Endometrium (tissue), 2 donors: ENCODE measurements around the gene NXPH3.
"Not testable (repeated sequence)": the region's sequence is repeated elsewhere in the genome, so short reads cannot be mapped to it uniquely, and the experiment has no call there.

ENCODE experiments used
- FAIRE-seq: peaks from 2 replicates; lab custom pipeline; 2012; peaks lifted over from hg19 to GRCh38; lab: Jason Lieb, UNC
- donor health status: control.
- donor health status: control.

Gene NXPH3

DNA sequence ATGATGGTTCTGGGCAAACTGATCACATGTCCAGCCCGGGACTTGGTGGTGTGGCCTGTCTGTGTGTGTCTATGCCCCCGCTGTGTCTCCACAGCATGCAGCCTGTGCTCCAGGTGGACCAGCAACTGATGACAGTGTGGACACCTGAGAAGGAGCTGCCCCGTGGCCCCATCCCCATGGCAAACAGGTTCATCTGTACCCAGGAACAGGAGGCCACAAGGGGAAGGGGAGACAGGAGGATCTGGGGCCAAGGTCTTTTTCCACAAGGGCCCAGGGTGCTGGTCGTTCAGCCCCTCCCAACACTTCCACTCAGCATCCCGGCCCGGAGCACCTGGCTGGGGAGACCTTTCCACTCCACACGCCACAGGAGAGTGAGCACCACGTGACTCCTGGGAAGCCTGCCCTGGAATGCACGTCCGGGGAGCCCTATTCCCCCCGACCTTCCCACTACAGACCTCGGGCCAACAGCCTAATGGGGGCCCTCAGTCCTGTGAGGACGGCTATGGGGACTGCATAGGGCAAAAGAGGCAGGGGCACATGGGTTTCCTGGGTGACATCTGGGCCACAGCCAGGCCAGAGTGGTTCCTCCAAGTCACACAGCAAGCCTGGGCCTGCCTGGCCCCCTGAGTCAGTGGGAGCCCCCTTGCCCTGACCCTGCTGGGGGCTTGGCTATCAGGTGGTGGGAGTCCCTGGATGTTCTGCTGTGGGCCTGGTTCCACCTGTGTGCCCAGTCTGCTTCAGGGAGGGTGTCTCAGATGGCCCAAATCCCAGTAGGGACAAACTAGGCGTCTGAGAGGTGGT is 20.8 kb upstream of the NXPH3 start:
- no peak for FAIRE-seq

DNA sequence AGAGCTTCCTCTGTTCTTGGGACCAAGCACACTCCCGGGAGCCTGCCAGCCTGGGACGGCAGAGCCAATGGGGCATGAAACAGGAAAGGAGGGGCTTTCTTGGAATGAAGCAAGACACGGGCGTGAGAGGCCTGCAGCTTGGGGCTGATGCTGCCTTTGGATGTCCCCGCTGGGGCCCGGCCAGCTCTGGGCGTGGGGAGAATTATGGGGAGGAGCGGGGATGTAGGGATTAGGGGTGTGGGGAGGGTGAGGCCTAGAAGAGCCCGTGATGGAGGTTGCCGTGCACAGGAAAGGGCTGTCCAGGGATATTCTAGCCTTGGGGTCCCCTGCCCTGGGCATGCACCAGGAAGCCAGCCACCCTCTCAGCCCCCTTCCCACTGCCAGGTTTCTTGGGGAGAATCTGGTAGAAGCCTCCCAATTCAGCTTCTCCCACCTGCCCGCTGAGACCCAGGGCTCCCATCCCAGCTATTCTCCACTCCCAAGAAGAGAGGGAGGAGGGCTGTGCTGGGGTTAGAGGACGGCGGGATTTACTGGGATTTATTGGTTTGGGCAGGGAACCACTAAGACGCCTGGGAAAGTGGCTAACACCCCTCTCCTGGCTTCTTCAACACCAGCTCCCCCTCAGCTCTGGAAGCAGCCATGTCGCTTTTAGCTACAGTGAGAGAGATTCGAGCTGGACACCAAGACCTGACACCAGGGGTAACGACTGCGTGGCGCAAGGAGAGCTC is 20.0 kb upstream of the NXPH3 start:
- no peak for FAIRE-seq

DNA sequence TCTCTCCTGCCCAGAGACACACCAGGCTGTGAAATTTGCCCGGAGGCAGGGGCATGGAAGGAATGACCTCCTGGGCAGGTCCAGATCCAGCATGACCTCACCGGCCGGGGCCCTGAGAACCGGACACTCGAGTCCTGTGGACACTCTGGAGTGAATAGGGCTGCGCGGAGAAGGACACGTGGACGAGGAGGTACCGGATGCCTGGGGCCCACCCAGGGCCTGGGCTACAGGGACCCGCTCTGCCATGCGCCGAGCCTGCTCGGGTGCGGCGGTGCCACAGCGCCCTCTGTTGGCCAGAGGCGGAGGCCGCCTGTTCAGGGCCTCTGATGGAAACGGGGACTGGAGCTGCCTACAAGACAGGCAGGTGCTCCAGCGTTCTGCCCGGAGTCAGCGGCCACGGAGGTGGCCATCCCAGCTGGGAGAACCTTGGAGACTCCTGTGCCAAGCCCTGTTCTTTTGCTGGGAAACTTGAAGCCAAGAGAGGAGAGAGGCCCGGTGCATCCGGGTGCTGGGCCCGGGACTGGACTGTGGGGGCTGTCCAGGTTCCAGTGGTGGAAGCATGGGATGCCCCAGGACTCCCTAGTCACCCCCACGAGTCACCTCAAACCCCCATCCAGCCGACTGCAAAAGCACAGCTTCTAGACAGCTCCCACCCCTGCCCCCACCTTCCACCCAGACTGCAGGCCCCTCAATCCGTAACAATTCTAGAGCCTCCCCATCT is 19.3 kb upstream of the NXPH3 start:
- no peak for FAIRE-seq

DNA sequence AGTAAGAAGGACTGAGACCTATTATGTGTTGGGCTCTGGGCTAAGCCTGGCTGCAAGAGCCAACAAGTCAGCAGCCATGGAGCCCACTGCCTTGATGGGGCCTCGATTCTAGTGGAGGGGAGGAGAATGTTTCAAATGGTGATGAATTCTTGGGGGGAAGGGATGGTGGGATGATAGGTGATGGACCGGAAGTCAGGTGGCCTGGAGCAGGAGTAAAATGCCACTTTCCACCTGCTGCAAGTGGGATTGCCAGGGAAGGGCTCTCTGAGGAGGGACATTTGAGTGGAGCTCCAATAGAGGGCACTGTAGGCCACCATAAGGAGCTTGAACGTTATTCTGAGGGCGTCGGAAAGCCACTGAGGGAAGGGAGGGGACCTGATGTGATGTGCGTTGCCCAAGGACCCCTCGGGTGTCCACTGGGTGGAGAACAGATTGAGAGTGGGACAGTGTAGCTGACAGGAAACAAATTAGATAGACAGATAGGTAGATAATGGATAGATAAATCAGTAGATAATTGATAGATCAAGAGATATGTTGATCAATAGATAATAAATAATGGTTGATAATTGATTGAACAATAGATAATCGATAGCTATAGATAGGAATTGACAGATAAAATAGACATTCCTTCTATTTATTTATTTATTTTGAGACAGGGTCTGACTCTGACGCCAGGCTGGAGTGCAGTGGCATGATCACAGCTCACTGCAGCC is 18.2 kb upstream of the NXPH3 start:
- FAIRE-seq, result no peak

DNA sequence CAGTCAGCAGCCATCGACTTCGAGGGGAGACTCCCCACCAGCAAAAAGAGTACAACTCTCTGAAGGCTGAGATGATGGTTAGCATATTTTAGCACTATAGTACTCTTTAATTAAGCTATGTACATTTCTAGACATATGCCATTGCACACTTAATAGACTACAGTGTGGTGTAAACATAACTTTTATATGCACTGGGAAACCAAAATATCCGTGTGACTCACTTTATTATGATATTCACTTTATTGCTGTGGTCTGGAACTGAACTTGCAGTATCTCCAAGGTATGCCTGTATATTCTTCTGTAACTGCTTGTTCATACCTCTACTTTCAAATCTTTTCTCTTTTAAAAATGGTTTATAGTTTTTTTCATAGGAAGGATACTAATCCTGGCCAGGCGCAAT is 11.0 kb upstream of the NXPH3 start:
- no peak for FAIRE-seq

DNA sequence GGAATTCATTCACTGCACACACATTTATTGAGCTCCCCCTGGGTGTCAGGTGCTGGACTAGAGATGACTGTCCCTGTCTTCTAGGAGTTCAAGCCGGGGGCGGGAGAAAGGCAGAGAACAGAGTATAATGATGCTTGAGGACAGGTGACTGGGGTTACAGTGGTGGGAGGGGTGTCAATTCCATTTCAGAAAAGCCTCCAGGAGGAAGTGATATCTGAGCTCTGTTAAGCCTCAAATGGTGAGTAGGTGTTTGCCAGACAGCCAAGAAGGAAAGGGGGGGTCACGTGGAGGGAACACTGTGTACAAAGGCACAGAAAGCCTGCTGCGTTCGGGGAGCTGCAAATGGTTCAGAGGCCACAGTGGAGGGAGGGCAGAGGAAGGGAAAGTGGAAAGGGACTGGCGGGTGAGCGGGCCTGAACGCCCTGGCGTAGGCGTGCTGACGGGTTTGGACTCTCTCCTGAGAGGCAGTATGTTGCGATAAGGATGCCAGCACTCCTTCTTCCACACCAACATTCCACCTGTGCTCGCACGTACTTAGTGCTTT is 9.7 kb upstream of the NXPH3 start:
- FAIRE-seq, result no peak

DNA sequence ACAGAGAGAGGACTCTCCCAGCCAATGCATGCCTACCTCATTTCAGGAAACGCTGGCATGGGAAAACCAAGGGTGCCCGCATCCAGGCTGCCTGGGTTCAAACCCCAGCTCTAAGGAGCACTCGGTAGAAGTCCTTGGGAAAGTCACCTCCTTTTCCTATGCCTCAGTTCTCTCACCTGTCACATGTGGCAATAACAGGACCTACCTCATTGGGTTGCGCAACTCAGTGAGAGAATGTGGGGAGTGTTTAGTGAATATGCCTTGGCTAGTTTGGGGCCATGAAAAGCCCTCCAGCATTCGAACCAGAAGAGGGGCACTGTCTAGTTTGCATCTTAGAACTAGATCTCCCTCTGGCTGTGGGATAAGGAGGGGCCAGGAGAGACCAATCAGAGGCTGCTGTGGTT is 9.0 kb upstream of the NXPH3 start:
- no peak for FAIRE-seq

DNA sequence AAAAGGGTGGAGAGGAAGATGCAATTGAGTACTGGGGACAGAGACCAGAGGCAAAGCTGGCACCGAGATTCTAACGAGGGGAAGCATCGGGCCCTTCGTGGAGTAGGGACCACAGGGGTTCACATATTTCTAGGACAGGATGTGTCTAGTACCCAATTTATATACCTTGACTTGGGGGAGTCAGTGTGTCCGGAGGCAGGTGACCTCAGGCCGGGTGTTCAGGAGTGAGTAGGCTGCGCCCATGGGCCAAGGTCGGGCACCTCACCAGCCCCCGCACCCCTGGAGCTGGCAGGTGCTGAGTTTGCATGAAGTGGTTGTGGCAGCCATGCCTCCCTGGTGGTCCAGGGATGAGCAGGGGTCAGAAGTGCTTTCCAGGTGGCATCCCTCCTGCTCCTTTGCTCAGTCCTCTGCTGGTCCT is 8.6 kb upstream of the NXPH3 start:
- FAIRE-seq, result no peak

DNA sequence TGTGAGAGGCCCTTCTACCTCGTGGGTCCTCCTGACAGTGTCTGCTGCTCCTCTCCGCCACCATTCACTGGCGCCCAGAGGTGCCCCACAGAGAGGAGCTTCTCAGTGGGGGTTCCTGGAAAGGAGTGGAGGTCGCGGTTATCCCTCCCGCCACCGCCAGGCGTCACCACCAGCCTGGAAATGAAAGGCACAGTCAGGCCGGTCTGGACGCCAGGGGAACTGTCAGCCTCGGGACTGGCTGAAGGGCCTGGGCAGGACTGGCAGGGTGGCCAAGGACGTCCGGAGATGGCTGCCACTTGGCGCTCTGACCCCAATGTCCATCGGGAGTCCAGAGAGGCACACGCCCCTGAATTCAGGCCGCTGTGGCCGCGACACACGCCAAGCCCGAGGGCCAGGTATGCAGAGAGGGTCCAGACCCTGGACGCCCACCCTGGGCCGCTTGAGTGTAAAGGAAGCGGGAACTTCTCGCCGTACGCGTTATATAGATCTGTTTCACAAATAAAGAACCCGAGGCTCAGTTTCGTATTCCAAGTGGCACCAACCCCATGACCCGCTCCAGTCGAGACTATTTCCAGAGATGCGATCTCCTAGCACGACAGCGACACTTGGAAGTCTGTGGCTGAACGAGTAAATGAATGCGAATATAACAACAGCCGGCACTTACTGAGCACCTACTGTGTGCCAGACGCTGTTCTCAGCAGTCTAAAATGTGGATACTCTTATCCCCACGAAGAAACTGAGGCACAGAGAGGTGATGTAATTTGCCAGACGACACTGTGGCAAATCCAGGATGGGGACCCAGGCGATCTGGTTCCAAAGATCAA is 7.6 kb upstream of the NXPH3 start:
- FAIRE-seq, result no peak

DNA sequence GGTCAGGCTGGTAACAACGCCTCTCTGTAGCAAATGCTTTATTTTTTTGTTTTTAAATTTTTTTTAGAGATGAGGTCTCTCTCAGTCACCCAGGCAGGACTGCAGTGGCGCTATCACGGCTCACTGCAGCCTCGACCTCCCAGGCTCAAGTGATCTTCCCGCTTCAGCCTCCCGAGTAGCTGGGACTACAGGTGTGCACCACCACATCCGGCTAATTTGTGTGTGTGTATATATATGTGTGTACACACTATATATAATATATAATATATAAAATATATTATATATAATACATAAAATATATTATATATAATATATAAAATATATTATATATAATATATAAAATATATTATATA is 7.0 kb upstream of the NXPH3 start:
- FAIRE-seq, result not testable (repeated sequence)

DNA sequence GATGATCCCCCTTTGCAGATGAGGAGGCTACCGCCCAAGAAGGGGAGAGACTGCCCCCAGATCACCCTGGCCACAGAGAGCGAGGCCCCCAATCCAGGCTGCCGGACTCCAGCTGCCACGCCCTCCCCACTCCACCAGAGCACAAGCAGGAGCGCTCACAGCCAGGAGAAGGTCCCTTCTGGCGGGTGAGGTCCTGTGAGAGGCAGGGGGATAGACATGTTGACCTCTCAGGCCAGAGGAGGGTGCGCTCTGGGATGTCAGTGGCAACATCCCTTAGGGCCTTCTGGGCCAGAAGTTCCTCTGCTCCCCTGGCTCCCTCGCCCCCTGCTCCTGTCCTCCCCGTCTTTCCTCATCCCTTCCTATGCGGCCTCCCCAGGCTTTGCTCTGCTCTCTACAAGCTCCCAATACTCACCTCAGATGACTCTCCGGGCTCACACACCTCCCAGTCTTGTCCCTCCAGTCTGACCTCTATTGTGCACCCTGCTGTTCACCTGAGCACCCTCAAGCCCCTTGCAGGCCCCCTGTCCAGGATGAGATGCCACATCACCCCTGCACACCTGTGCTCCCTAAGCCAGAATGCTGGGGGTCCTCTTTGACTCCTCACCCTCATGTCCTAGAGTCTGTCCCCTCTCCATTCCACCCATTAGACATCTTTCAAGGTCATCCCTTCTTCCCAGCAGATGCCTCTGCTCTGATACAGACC is 5.0 kb upstream of the NXPH3 start:
- no peak for FAIRE-seq

DNA sequence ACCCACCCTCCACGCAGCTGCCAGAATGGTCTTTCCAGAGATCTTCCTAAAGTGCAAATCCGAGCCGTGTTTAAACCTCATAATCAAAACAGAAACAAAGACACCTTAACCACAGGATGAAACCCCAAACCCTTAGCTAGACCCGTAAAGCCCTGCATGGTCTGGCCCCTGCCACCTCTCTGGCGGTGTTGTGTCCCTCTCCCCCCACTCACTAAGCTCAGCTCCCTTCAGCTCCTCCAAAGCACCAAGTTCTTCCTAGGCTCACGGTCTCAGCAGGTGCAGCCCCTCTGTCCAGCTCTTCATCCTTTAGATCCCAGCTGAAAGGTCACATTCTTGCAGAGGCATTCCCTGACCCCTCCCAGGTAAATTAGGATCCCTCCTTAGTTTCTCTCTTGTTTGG is 4.4 kb upstream of the NXPH3 start:
- no peak for FAIRE-seq

DNA sequence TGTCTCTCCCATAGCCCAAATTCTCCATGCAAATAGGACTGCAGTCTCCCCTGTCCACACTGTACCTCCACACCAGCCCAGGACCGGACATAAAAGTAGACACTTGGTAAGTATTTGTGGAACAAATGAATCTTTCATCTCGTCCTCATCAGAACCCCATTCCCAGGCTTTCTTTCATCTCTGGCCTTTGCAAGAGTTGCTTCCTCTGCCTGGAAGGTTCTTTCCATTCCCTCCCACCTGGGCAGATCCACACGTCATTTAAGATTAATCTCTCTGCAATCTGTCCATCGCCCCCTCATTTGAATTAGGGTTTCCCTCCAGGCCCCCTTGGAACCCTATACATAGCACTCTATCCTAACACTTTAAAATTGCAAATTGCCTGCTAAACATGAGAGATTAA is 3.9 kb upstream of the NXPH3 start:
- FAIRE-seq, result no peak

DNA sequence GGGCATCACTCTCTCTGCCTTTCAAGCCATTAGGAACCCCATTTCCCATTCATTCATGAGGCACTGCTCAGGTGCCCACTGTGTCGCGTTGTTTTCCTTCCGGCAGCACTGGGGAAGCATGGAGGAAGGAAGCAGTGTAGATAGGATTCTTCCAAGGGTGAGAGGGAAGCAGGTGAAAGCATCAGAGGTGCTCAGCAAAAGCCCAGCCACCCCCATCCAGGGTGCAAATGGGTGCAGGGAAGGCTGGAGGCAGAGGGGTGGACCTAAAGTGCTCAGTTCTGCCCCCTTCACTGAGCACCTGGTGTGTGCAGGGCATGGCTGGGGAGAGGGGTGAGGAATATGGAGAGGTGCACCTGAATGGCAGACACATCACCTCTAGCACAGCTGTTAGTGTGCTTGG is 3.4 kb upstream of the NXPH3 start:
- no peak for FAIRE-seq

DNA sequence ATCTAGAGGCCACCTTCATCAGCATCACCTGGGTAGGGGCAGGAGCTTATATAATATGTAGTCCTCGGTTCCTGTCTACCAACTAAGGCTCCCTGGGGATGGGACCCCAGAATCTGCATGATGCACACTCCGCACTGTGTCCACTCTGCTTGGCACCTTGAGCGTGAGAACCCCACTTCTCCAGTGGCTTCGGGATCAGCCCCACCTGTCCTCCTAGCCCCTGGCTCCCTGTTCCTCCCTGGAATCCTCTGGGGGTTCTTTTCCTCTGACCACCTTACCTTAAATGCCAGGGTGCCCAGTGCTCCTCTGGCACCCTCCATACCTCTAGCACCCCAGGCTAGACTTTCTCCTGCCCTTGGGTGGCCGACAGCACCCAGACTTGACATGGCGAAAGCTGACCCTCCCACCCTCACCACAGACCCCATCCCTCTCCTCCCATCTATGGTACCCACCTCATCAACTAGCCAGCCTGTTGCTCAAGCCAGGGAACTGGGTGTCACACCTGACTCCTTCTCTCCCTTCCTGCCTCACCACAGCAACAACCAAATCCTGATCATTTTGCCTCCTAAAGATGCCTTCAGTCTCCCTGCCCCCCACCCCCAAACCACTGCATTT is 2.8 kb upstream of the NXPH3 start:
- FAIRE-seq, result no peak

DNA sequence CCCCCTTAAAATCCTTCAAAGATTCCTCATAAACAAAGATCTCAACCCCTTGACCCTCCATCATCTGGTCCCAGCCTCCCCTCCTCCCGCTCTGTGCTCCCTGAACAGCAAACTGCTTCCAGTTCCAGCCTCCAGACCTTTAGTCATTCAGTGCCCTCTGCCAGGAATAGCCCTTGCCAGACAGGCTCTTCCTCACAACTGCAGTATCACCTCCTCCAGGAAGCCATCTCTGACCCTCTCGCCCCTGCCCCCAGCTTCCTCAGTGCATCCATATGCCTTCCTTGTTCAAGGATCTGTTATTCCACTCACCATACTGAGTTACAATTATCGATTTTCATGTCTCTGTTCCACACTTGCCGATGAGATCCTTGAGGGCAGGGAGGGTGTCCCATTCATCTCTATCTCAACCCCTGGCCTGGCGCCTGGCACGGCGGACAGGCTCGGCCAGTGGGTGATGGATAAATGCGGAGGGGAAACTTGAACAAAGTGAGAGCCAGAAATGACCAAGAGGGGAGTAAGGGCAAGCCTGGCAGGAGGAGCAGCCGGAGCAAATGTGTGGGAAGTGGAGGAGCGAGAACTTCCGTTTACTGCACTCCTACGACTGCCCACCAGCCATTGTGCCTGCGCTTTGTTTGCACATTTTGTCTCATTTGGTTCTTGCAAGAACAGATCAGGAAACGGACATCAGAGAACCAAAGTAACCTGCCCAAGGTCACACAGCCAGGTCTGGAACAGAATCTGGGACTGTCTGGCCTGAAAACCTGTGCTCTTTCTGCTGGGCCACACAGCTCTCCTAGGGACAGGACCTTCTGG is 2.0 kb upstream of the NXPH3 start:
- no peak for FAIRE-seq

DNA sequence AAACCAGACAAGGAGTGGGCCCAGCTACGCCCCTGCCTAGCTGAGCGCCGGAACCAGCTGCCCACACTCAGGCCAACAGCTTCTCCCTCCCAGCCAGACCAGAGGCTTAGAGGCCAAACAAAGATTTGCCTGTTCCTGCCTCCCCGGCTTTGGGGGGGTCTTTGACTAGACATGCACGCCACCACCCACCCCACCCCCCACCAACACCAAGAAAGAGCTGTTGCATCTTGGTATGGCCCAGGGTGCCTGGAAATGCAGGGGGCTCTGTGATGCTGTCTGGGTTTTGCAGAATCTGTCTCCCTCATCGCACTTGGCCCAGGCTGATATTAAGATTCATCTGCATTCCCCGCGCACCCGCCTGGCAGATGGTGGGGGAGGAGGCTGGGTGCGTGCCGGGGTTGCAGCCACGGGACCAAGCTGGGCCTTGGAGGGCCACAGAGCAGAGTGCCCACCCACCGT is 1.3 kb upstream of the NXPH3 start:
- FAIRE-seq, result no peak

DNA sequence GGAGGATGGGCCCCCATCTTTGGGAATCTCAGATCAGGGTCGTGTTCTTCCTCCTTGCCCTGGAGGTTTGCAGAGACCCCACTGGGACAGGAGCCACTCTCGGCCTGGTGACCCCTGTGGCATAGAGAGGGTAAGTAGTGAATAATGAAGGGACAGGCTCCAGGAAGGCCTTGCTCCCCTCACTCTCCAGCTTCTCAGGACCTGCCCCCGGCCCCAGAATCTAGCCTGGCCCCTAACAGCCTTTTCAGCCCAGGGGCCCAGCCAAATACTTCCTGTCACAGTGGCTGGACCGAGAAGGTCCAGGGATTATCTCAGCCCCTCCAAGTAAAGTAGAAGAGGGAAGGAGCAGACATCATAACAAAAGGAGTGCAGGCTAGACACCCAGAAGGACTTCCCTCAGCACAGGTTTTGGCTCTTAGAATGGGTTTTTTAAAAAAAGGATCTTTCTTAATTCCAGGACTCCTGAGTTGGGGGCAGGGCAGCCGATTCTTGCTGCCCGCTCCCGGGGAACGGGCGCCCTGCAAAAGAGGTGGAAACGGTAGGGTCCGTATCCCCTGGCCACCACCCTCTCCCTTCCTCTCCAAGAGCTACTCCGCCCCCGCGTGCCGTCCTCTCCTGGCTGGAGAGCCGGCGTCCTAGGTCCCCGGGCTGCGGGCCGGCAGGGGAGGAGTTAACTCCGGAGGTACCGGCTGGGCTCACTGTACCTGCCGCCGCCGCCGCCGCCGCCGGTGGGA is 559 bp upstream of the NXPH3 start:
- FAIRE-seq, result no peak
